Endothelial cell of umbilical vein (primary cell): ENCODE results near the gene PLEKHA8. TPM values are rescaled to one million over a fixed set of nuclear protein-coding genes. Genes with fewer than 3 reads are reported as not detected.

Experiments used
- BruUV-seq: library from RNA; stranded (reverse); fragments of 400-500 nt; replicated peaks from 2 replicates; lab custom pipeline; 2021; lab: Mats Ljungman, UMichigan
- CTCF ChIA-PET: fragments of 300-600, 350-600 bp; sonication (Branson Sonifier 250); formaldehyde crosslinking; loops from one replicate; lab custom pipeline; 2021; ENCODE audit warnings: antibody characterized with exemption, inconsistent platforms; lab: Charles Lee
- POLR2A ChIA-PET: fragments of 300-600, 350-600 bp; sonication (Branson Sonifier 250); formaldehyde crosslinking; loops from one replicate; lab custom pipeline; 2021; ENCODE audit warnings: antibody characterized with exemption, inconsistent platforms; lab: Charles Lee
- DNase-seq: peaks from one replicate; pipeline ENCODE4 v3.0.0-alpha.2; 2011; ENCODE audit warnings: low read depth, low spot score
- FAIRE-seq: peaks from 2 replicates; lab custom pipeline; 2011; peaks lifted over from hg19 to GRCh38; lab: Jason Lieb, UNC
- H2AFZ ChIP-seq: 2 replicates; pipeline ENCODE4 v1.6.0; 2012; ENCODE audit warnings: low read depth, low read length, control low read depth, inconsistent platforms
- H3K27ac ChIP-seq: 2 replicates; pipeline ENCODE4 v1.5.1; 2011; ENCODE audit warnings: low read depth, mild to moderate bottlenecking, control low read depth, low read length, moderate library complexity; ENCODE audit not compliant: insufficient read depth
- H3K27me3 ChIP-seq, 2 experiments: 2 replicates each; pipeline versions ENCODE4 v1.6.0 to v1.6.1; 2011; ENCODE audit warnings: low read length in 2 of 2, mixed read lengths in 1 of 2; ENCODE audit not compliant: control insufficient read depth in 2 of 2, insufficient read depth in 2 of 2
- H3K36me3 ChIP-seq, 2 experiments: 2 replicates in 1 of 2; 3 replicates in 1 of 2; pipeline ENCODE4 v1.5.1; 2011; ENCODE audit warnings: low read length in 2 of 2, mild to moderate bottlenecking in 1 of 2, moderate library complexity in 1 of 2; ENCODE audit not compliant: control insufficient read depth in 2 of 2, insufficient read depth in 2 of 2; ENCODE audit errors: extremely low read depth in 1 of 2
- H3K4me1 ChIP-seq: 3 replicates; pipeline ENCODE4 v1.5.1; 2011; ENCODE audit warnings: mild to moderate bottlenecking, low read length; ENCODE audit not compliant: control insufficient read depth, insufficient read depth; ENCODE audit errors: extremely low read depth
- H3K4me2 ChIP-seq: 2 replicates; pipeline ENCODE4 v1.6.1; 2011; ENCODE audit warnings: low read length, control low read depth, mixed read lengths; ENCODE audit not compliant: insufficient read depth
- H3K4me3 ChIP-seq, 3 experiments: fragments of 200-600 bp in 1 of 3; sonication (generic), shearing (Covaris generic) in 1 of 3; replicated peaks in 1 of 3; 2 replicates each; pipeline ENCODE4 v1.5.1; 2011 to 2016; ENCODE audit warnings: control low read depth in 3 of 3, low read length in 3 of 3, mild to moderate bottlenecking in 2 of 3, inconsistent platforms in 1 of 3, low read depth in 1 of 3, moderate library complexity in 1 of 3; ENCODE audit not compliant: insufficient read depth in 1 of 3
- H3K79me2 ChIP-seq: 2 replicates; pipeline ENCODE4 v1.6.0; 2012; ENCODE audit warnings: low read length, inconsistent platforms; ENCODE audit not compliant: control insufficient read depth, insufficient read depth
- H3K9ac ChIP-seq: replicated peaks from 2 replicates; pipeline ENCODE3; 2011; ENCODE audit warnings: low read length, control low read depth; ENCODE audit not compliant: insufficient read depth; ENCODE audit errors: extremely low read depth
- H3K9me1 ChIP-seq: replicated peaks from 3 replicates; pipeline ENCODE4 v1.6.0; 2011; ENCODE audit warnings: mild to moderate bottlenecking, low read length; ENCODE audit not compliant: control insufficient read depth, insufficient read depth; ENCODE audit errors: extremely low read depth
- H3K9me3 ChIP-seq: replicated peaks from 2 replicates; pipeline ENCODE4 v1.5.1; 2012; ENCODE audit warnings: low read length, inconsistent platforms; ENCODE audit not compliant: control insufficient read depth, insufficient read depth
- H4K20me1 ChIP-seq: replicated peaks from 2 replicates; pipeline ENCODE3; 2011; ENCODE audit warnings: mild to moderate bottlenecking, low read length; ENCODE audit not compliant: control insufficient read depth, insufficient read depth; ENCODE audit errors: extremely low read depth
- EZH2 ChIP-seq: IDR thresholded peaks from 2 replicates; pipeline ENCODE4 v1.6.1; 2012; ENCODE audit warnings: borderline replicate concordance, low read depth, mild to moderate bottlenecking, moderate library complexity, low read length, inconsistent platforms; ENCODE audit not compliant: severe bottlenecking
- FOS ChIP-seq: IDR thresholded peaks from 2 replicates; pipeline ENCODE4 v1.6.1; 2011; ENCODE audit warnings: mild to moderate bottlenecking, low read length, moderate library complexity, borderline replicate concordance; ENCODE audit not compliant: insufficient read depth
- GATA2 ChIP-seq: IDR thresholded peaks from 2 replicates; pipeline ENCODE4 v1.7.0; 2011; ENCODE audit warnings: low read depth, mild to moderate bottlenecking, moderate library complexity, mixed read lengths, low read length; ENCODE audit not compliant: insufficient read length, insufficient read depth
- JUN ChIP-seq: IDR thresholded peaks from 2 replicates; pipeline ENCODE4 v1.6.1; 2011; ENCODE audit warnings: borderline replicate concordance, low read depth; ENCODE audit not compliant: insufficient read length, insufficient read depth
- MYC ChIP-seq: IDR thresholded peaks from one replicate; pipeline ENCODE4 v1.6.1; 2011; ENCODE audit warnings: mild to moderate bottlenecking, low read depth, low read length
- POLR2A ChIP-seq: IDR thresholded peaks from 2 replicates; pipeline ENCODE4 v1.6.1; 2012; ENCODE audit warnings: low read depth, mild to moderate bottlenecking, control low read depth, low read length
- POLR2AphosphoS5 ChIP-seq: IDR thresholded peaks from 2 replicates; pipeline ENCODE4 v1.6.1; 2012; ENCODE audit warnings: low read depth, mild to moderate bottlenecking, control low read depth, low read length, moderate library complexity; ENCODE audit not compliant: insufficient read depth
- dilution Hi-C: fragments of 300-500 bp; cut with MboI; formaldehyde crosslinking; loops from one replicate; pipeline ENCODE4 v1.15.0; 2019; ENCODE audit warnings: low sequenced_read_pairs; ENCODE audit not compliant: extremely low pct_ligation_motif_present
- intact Hi-C: fragments of 100-400 bp; cut with micrococcal nuclease; formaldehyde crosslinking; loops from one replicate; pipeline ENCODE4 v1.10.0; 2022
- polyA plus RNA-seq, 4 experiments: library from polyadenylated mRNA; depleted of rRNA in 3 of 4; stranded (reverse) in 3 of 4; unstranded in 1 of 4; fragments of >200 nt; gene quantifications; 2 replicates each; pipeline versions ENCODE4 v1.2.1 to v1.2.3, GENCODE V29; 2011 to 2012; ENCODE audit warnings: missing spikeins in 1 of 4
- total RNA-seq: library from RNA; stranded (reverse); gene quantifications from 2 replicates; pipeline ENCODE4 v1.2.3, GENCODE V29; 2021
- TF ChIP-seq, protein P1 (sequence below): IDR thresholded peaks from 2 replicates; pipeline ENCODE4 v1.6.1; 2011; ENCODE audit not compliant: insufficient read depth, insufficient read length
- TF ChIP-seq, protein P2 (sequence below), 2 donors: IDR thresholded peaks; 1 replicate in 1 of 2; 2 replicates in 1 of 2; pipeline ENCODE4 v1.5.1; 2011; ENCODE audit warnings: low read length in 2 of 2, mild to moderate bottlenecking in 2 of 2, moderate library complexity in 2 of 2, control low read depth in 1 of 2, inconsistent platforms in 1 of 2, low read depth in 1 of 2; ENCODE audit not compliant: insufficient read depth in 1 of 2; ENCODE audit errors: extremely low read depth in 1 of 2

The PLEKHA8 gene
- total and polyA plus RNA-seq, 2 donors (not counting 3 experiments of a cell fraction or from before 2014, with no cell fraction given), result 4.5 to 19.8 TPM

DNA sequence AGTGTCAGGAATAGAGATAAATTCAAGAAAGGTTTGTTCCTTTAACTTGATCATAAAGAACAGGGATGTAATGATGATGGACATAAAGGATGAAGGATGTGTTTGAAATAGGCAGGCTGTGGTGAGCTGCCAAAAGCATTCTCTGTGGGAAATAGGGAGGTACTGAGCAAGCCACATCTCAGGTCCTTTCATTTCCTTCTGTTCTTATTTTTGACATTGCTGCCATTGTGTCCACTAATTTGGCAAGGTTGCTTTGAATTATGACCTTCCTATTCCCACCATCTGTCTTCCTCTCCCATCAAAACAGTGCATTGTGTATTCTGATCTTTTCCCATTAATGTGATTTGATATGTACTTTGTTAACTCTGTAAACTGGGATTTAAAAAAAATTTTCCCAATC lies 48.1 kb upstream of the PLEKHA8 start:
- BruUV-seq, result no TSS peak
- Histone ChIP-seq H3K4me3 (no peak overlapping the region), H4K20me1 (peaks cover 10% of the 10 kb centered on the region), H3K79me2 (peaks cover 67% of the 10 kb centered on the region), H3K27me3 (no peaks in the 10 kb centered on the region), H3K4me1 (no peaks in the 10 kb centered on the region), H3K36me3 (peaks cover 0 to 2% of the 10 kb centered on the region in 2 experiments), H3K9me1 (no peaks in the 10 kb centered on the region), H3K4me2 (no peak overlapping the region), H2AFZ (no peak overlapping the region), H3K9me3 (no peaks in the 10 kb centered on the region), H3K9ac (no peak overlapping the region), H3K27ac (no peak overlapping the region)
- dilution Hi-C loops, result no loop called here
- POLR2A ChIA-PET, result no interaction called here
- DNase-seq (peak; percentile 60), FAIRE-seq (no peak)
- intact Hi-C loops, result no loop called here
- TF ChIP-seq, protein P1, sequence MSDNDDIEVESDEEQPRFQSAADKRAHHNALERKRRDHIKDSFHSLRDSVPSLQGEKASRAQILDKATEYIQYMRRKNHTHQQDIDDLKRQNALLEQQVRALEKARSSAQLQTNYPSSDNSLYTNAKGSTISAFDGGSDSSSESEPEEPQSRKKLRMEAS, result no peak
- TF ChIP-seq EZH2 (no peak), POLR2A (no peak), GATA2 (no peak), FOS (no peak), JUN (no peak), POLR2AphosphoS5 (no peak), MYC (no peak)
- TF ChIP-seq, protein P2, sequence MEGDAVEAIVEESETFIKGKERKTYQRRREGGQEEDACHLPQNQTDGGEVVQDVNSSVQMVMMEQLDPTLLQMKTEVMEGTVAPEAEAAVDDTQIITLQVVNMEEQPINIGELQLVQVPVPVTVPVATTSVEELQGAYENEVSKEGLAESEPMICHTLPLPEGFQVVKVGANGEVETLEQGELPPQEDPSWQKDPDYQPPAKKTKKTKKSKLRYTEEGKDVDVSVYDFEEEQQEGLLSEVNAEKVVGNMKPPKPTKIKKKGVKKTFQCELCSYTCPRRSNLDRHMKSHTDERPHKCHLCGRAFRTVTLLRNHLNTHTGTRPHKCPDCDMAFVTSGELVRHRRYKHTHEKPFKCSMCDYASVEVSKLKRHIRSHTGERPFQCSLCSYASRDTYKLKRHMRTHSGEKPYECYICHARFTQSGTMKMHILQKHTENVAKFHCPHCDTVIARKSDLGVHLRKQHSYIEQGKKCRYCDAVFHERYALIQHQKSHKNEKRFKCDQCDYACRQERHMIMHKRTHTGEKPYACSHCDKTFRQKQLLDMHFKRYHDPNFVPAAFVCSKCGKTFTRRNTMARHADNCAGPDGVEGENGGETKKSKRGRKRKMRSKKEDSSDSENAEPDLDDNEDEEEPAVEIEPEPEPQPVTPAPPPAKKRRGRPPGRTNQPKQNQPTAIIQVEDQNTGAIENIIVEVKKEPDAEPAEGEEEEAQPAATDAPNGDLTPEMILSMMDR (IDR thresholded peaks at IDR 0.05; ENCODE audit: extremely low read depth in 1 of 2, insufficient read depth in 1 of 2, low read depth in 1 of 2, low read length in 2 of 2), result no peak
- CTCF ChIA-PET, result interaction anchor here (1.1 to 1.8 kb wide), 2 partner anchors 16 to 34 kb away, joined by 3 to 4 read pairs; no protein-coding TSS in a partner anchor
